Measurements from ENCODE around the gene MYO3B. TPM values are rescaled to one million over a fixed set of nuclear protein-coding genes. Genes with fewer than 3 reads are reported as not detected.

MYO3B gene
- total and polyA plus RNA-seq, 12 donors, result 0.04 to 0.11 (median 0.06) TPM; not detected in 8

- Histone ChIP-seq H3K4me3 (no peak overlapping the region), H3K9me3 (replicated peaks in 1 of 3) (peaks cover 0 to 6% (median 0%) of the 10 kb centered on the region in 3 donors), H3K36me3 (replicated peaks in 1 of 2) (no peaks in the 10 kb centered on the region), H3K27ac (no peak overlapping the region), H3K27me3 (no peaks in the 10 kb centered on the region), H3K4me1 (replicated peaks in 1 of 2) (no peaks in the 10 kb centered on the region)
- no peak for DNase-seq
- intact Hi-C loops (cut with DNase I), result no loop called here
- TF ChIP-seq CTCF (IDR thresholded peaks at IDR 0.05) (no peak), POLR2A (IDR thresholded peaks at IDR 0.05) (no peak)
These were observed 12.2 kb downstream of the MYO3B start for GRCh38 chr2:170190172-170190571.

GRCh38 chr2:170191166-170191866, 13.4 kb downstream of the MYO3B start:
- H3K27me3 ChIP-seq, result no peaks in the 10 kb centered on the region
- no peak overlapping the region for H3K27ac ChIP-seq
- 84 to 90% (median 85%) methylated on average over 8 of the region's 8 CpGs for WGBS, 4 donors
- H3K36me3 ChIP-seq (replicated peaks in 1 of 2), result no peaks in the 10 kb centered on the region
- no peak for DNase-seq
- H3K4me1 ChIP-seq (replicated peaks in 1 of 2), result no peaks in the 10 kb centered on the region
- no peak overlapping the region for H3K4me3 ChIP-seq
- H3K9me3 ChIP-seq (replicated peaks in 1 of 3), result peaks cover 0 to 6% (median 0%) of the 10 kb centered on the region in 3 donors
- no peak for TF ChIP-seq CTCF (IDR thresholded peaks at IDR 0.05)
- TF ChIP-seq POLR2A (IDR thresholded peaks at IDR 0.05), result no peak
- intact Hi-C loops (cut with DNase I), result no loop called here

- intact Hi-C loops (cut with DNase I), result no loop called here
- Histone ChIP-seq H3K27ac (no peak overlapping the region), H3K36me3 (replicated peaks in 1 of 2) (no peaks in the 10 kb centered on the region), H3K27me3 (peaks cover 6% of the 10 kb centered on the region), H3K4me1 (replicated peaks in 1 of 2) (no peaks in the 10 kb centered on the region), H3K9me3 (replicated peaks in 1 of 3) (no peaks in the 10 kb centered on the region), H3K4me3 (no peak overlapping the region)
- no peak for DNase-seq
- 81 to 87% (median 86%) methylated on average over 3 of the region's 3 CpGs for WGBS, 4 donors
- TF ChIP-seq CTCF (IDR thresholded peaks at IDR 0.05), result no peak
- TF ChIP-seq POLR2A (IDR thresholded peaks at IDR 0.05), result no peak
These were observed 19.0 kb downstream of the MYO3B start for GRCh38 chr2:170196963-170197362.

- peaks cover 6% of the 10 kb centered on the region for H3K27me3 ChIP-seq
- whole genome bisulfite sequencing, 4 donors, result 93 to 100% (median 97%) methylated on average over 1 of the region's 1 CpG
- H3K36me3 ChIP-seq (replicated peaks in 1 of 2), result no peaks in the 10 kb centered on the region
- no peak for DNase-seq
- no peaks in the 10 kb centered on the region for H3K4me1 ChIP-seq (replicated peaks in 1 of 2)
- H3K4me3 ChIP-seq, result no peak overlapping the region
- intact Hi-C loops (cut with DNase I), result no loop called here
- no peak overlapping the region for H3K27ac ChIP-seq
- no peak for TF ChIP-seq CTCF (IDR thresholded peaks at IDR 0.05)
- TF ChIP-seq POLR2A (IDR thresholded peaks at IDR 0.05), result no peak
- no peaks in the 10 kb centered on the region for H3K9me3 ChIP-seq (replicated peaks in 1 of 3)
These were observed 23.3 kb downstream of the MYO3B start for GRCh38 chr2:170201275-170201674.
